Stimulated activated CD4-positive, alpha-beta T cell treated with anti-CD3 and anti-CD28 coated beads, Interleukin-15, amount 100 ng/mL, for 24 hours (primary cell): ENCODE measurements around the gene EDARADD.
"Not testable (repeated sequence)": the region's sequence is repeated elsewhere in the genome, so short reads cannot be mapped to it uniquely, and the experiment has no call there.

ENCODE experiments used
- DNase-seq: peaks from one replicate; pipeline ENCODE4 v3.0.0-alpha.2; 2020

The EDARADD gene

DNA sequence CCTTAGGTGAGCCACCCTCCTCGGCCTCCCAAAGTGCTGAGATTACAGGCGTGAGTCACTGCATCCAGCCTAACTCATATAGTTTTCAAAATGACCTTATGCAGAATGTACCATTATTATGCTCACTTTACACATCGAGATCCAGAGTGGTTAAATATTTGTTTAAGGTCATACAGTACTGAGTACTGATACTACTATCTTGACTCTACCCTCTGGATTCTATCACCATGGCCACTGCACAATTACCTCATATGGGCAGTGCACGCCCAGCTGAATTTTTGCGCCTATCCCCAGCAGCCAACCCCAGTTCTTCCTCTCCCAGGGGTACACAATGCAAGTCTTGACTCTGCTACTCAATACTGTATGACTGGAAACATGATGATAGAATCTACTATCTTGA lies 56.7 kb downstream of the EDARADD start:
- DNase-seq: no peak

DNA sequence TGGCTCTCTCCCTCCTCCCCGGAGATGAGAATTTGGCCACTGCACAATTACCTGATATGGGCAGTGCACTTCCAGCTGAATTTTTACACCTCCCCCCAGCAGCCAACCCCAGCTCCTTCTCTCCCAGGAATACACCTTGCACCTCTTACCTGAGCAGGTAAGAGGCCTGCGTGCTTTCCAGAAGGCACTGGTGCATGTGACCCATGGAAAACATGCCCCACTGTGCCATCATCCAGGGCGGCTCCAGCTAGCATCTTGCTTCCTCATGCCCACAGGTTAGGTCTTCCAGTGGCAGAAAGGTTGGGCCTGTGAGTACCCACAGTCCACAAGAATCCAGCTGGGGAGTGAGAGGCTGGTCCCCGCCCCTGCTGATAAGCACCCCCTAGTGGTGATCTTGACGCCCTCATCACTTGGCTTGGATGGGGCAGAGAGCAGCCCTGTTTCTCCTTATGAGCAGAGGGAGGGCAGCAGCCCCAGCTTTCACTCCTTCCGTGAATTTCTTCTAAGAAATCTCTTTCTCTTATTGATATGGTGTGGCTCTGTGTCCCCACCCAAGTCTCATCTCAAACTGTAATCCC lies 57.8 kb downstream of the EDARADD start:
- DNase-seq: peak; percentile 63

DNA sequence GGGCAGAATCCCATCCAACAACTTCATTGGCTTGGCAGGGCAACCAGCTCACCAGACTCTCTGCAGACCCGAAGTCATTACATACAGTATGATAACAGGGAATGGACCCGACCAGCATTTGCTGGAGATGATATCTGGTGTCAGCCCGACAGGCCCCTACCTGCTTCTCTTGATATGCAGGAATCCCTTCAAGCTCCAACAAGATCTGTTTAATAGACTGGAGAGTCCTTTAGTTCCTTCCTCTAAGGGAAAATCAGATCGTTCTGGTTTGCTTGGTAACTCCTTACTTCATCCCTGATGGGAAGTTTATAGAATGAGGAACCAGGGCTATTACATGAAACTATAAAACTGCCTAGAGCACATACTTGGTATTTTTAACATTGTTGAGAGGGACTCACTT lies 61.2 kb downstream of the EDARADD start:
- no peak for DNase-seq

DNA sequence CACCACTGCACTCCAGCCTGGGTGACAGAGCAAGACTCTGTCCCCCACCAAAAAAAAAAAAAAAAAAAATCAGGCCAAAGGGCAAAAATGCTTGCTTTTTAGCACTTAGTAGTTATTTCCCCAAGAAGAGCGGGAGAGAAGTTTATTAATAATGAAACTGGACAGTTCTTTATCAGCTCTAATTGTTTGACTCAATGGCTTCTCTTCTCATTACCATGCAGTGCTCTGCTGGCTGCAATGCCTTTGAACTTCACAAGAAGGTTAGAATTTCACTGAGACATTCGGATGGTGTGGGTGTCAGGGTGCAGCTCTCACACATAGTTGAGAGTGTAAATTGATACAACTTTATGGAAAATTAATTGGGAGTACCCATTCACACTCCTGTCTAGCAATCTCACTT lies 63.7 kb downstream of the EDARADD start:
- peak; percentile 27 for DNase-seq

- no peak for DNase-seq
These were observed 64.9 kb downstream of the EDARADD start for GRCh38 chr1:236458996-236459395.

DNA sequence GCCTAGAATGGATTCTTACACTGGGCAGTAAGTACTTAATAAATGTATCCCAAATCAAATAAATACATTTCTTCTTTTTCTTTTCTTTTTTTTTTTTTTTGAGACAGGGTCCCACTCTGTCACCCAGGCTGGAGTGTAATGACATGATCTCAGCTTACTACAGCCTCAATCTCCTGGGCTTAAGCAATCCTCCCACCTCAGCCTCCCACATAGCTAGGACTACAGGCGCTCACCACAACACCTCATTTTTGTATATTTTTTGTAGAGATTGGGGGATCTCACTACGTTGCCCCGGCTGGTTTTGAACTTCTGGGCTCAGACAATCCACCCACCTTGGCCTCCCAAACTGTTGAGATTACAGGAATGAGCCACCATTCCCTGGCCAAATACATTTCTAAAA lies 66.0 kb downstream of the EDARADD start:
- DNase-seq: no peak

DNA sequence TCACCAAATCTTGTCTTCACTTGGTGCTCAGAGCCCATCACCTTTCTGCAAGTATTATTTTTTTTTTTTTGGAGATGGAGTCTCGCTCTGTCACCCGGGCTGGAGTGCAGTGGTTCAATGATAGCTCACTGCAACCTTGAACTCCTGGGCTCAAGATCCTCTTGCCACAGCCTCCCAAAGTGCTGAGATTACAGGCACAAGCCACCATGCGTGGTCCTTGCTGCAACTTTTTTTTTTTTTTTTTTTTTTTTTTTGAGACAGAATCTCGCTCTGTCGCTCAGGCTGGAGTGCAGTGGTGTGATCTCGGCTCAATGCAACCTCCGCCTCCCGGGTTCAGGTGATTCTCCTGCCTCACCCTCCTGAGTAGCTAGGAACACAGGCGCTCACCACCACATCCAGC lies 70.1 kb downstream of the EDARADD start:
- DNase-seq: not testable (repeated sequence)

DNA sequence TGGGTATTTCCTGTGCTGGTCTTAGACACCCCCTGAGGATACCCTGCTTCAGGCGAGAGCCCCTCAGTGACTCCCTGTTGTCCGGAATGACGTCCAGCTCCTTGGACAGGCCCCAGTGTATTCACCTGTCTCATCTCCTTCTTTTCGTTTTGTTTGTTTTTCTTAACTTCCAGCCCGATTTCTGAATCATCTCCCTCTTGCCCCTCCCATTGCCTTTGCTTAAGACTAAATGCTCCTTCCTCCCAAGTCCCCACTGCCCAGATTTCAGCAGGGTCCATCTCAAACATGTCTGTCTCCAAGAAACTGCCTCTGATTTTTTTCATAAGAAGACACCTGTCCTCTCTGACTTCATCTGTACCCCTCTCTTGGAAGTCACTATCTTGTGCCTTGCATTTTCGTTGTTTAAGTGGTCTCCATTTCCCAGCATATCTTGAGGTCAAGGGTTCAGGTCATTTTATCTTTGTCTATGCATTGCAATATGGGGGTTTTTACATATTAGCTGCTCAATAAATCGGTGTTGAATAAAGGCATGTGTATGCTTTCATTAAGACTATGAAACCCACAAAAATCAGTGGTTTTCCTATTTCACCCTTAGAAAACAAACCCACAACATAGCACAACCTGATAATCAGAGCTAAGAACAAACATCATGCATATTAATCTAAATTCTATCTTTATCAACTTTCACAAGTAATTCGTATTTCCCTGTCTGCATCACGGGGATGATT lies 71.3 kb downstream of the EDARADD start:
- no peak for DNase-seq

DNA sequence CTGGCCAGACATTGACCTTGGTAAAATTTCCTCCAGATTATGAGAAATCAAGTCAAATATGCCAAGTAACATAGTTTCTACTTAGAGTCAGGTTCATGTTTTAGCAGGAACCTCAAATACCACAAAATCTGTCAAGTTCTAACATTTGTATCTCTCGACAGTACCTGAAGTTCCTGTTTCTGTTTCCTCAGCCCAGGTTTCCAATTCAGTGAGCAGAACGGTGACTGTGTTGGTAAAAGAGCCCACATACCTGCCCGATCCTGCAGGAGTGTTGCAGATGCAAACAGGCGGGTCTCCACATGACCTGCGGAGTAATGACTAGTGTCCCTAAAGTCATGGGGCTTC lies 71.8 kb downstream of the EDARADD start:
- no peak for DNase-seq

GRCh38 chr1:236467327-236467641 lies 73.2 kb downstream of the EDARADD start:
- no peak for DNase-seq

DNA sequence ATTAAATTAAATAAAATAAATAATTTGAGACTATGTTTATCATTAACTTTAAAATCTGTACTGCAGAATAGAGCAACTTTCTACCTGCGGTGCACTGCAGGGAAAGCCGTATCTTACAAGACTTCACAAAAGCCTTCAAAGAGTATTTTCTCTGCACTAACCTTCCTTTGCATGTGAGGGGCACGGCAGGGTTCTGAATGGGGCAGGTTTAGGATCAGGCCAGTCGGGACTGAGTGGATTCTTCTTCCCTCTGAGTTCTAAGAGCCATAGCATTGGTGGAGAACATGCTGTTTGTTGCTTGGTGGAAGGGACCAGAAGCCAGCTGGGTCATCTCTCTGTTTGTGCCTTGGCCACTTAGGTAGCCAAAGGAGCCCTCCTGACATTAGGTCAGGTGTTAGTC lies 74.5 kb downstream of the EDARADD start:
- no peak for DNase-seq

DNA sequence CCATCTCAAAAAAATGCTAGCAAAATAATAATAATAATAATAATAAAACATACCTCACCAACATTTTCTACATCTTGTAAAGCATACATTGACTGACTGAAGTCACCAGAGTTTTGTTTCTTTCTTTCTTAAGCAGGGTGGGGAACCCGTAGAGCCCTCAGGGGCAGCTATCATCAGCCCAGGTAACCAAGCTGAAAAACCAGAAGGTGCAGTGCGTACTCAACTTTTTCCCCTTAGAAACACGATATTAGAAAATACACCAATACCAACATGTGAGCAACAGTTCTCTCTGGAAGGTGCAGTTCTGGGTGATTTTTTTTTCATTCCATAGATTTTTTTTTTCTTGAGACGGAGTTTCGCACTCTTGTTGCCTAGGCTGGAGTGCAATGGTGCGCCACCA lies 75.4 kb downstream of the EDARADD start:
- no peak for DNase-seq

DNA sequence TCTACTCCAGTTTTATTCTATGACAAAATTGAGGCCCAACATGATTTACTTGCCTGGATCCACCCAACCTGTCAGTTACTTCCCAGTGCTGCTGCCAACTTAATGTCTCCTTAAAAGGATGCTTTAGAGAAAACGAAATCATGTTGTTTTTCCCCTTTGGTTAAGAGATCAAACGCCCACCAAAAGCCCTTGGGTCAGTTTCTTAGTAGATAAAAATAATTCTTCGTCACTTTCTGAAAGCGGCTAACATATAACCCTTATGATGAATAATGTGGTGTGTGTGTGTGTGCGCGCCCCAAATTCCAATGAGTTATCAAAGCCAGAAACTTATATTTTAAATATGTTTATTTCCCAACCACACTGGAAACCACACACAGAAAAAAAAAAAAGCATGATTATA lies 77.0 kb downstream of the EDARADD start:
- no peak for DNase-seq

DNA sequence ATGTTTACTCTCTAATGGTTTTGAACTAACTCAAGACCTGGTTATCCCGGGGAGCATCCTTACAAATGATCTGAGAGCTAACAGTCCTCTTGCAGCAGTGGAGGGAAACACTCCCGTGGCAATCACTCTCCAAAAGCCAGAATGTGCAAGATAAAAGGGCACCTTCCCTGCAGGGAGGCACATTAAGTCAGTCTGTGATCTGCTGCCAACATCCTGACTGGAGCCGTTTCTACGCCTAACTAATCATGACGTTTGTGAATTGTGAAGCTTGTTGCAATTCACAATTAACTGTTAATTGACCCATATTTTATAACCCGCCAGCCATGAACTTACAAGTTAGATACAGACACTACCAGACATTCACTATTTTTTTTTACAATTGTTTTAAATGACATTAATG lies 77.6 kb downstream of the EDARADD start:
- no peak for DNase-seq

DNA sequence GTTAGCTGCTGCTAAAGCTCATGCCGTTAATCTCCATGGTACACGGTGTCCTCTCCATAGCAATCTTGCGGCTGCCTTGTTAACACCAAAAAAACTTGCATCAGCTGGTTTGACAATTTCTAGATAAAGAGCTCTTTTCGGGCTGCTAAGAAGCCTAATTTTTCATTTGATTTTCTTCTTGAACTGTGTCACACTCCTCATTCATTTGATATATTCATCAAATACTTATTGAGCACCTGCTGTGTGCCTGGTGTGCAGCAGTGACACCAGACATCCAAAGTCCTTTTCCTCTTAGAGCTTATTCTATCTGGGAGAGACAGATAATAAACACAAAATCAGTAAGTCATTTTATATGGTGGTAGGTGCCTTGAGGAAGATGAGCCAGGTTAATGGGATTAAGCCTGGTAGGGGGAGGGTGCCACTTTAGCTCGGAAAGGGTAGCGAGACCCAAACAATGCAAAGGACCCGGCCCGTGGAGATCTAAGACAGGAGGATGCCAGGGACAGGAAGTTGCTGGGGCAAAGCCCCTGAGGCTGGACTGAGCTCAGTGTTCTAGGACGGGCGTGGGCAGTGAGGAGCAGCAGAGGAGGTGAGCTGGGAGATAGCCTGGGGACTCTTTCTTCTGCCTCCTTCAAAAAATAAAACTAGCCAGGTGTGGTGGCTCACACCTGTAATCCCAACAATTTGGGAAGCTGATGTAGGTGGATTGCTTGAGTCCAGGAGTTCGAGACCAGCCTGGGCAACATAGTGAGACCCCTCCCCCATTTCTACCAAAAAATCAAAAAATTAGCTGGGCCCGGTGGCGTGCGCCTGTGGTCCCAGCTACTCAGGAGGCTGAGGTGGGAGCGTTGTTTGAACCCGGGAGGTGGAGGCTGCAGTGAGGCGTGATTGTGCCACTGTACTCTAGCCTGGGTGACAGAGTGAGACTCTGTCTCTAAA lies 79.0 kb downstream of the EDARADD start:
- DNase-seq: no peak

- DNase-seq: no peak
These were observed 81.9 kb downstream of the EDARADD start for GRCh38 chr1:236476019-236476418.

DNA sequence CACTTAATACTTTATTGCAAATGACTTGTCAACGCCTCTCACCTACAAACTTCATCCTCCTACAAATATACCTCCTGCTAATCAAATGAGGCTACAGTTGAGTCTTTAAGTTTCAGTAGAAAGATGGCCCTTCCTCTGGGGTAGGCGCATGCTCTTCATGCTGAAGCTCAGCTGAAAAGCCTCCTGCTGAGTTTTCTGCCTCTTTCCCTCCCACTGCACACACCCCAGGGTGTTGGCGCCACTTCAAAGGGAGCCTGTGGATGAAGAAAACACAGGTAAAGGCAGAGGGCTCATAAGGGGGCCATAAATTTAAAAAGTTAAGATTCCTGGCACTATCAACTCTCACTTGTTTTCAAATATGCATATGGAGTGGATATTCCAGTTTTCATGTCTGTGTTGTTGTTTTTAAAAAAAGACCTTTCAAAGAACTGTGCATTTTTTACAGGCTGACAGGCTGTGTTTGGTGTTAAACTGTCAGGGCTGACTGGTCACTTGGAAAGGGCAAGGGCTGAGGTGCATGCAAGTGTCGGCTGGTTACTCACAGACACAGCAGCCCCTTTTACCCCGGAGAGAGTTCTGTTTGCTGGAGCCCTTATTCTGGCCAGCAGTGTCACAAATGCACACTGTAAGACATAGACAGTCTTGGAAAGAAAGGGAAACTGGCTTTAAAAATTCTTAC lies 86.8 kb downstream of the EDARADD start:
- DNase-seq: no peak

GRCh38 chr1:236484310-236484971 lies 90.4 kb downstream of the EDARADD start:
- DNase-seq: no peak

DNA sequence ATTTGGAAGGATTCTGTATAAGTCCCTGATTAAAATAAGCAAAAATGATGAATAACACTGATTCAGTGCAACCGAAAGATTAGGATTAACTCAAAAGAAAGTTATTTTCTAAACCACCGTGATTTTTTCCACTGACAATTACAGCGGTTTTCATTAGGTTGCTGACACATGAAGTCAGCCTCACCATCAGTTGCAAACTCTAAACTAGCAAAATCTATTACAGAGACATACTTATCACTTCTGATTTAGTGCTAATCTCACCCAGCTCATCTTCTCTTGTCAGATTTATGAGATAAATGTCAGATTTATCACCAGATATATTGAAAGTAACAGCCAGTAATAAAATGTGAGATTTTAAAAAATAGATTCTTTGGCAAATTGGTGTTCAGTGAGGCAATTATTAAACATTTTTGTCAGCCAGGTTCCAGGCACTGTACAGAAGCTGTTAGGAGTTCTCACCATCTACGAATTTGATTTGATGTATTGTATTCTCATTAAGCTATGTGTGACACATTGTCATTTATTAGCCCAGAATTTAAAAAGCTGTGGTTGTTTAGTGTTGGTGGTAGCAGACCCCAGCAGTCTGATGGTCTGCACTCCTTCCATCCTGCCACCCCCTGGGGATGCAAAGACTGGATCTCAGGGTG lies 92.4 kb downstream of the EDARADD start:
- no peak for DNase-seq

DNA sequence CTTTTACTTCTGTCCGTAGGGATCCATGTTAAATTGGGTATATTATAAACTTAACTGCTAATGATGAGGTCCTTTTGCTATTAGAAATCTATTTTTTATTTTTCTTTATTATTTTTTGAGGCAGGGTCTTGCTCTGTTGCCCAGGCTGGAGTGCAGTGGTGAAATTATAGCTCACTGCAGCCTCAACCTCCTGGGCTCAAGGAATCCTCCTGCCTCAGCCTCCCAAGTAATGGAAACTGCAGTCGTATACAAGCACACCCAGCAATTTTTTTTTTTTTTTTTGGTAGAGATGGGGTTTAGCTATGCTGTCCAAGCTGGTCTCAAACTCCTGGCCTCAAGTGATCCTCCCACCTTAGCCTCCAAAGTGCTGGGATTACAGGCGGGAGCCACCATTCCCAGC lies 95.1 kb downstream of the EDARADD start:
- not testable (repeated sequence) for DNase-seq

DNA sequence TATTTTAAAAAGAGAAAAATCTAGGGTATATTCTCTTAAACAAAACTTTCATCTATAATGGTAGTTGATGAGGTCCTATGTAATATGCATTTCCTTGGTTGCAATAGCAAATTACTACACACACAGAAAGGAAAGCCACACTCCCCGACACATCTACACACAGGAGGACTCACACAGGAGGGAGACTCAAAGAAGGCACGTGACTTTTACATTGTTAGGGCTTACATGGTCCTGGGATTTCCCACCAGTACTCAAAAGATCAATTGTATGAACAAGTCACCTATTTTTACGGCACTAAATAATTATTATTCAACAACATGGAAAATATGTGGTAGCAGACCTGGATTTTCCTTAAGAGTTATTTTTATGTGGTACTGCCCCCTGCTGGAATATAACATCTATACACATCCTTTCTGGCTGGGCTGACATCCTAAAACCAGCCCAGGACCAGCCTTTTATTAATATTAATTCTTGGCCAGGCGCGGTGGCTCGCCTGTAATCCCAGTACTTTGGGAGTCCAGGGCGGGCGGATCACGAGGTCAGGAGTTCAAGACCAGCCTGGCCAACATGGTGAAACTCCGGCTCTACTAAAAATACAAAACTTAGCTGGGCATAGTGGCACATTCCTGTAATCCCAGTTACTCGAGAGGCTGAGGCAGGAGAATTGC lies 95.8 kb downstream of the EDARADD start:
- no peak for DNase-seq
